ENCODE results near the gene TTC33. TPM values are rescaled to one million over a fixed set of nuclear protein-coding genes. Genes with fewer than 3 reads are reported as not detected.
"Not testable (repeated sequence)": the region's sequence is repeated elsewhere in the genome, so short reads cannot be mapped to it uniquely, and the experiment has no call there.

Gene TTC33
- total and polyA plus RNA-seq, 4 donors: 5.3 to 30.5 (median 7.8) TPM

DNA sequence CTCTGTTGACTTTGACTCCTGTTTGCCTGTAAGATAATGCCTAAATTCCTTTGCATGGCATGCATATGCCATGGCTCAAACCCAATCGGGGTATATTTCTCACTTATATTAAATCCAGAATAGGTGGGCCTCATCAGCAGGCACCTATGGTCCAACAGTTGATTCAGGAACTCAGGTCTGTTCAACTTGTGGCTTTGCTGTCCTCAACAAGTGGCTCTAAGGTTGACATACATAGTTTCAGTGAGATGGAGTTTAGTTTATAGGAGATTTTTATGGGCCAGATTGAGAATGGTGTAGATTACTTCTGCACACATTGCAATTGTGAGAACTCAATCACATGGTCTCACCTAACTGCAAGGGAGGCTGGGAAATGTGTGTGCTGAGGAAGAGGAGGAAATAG, 107.6 kb downstream of the TTC33 start:
- WGBS, 2 donors: 94 to 98% methylated on average over 1 of the region's 1 CpG
- no peak overlapping the region for H3K27ac ChIP-seq (ENCODE audit: low read depth in 1 of 2, low read length in 1 of 2)
- TF ChIP-seq, protein P1, sequence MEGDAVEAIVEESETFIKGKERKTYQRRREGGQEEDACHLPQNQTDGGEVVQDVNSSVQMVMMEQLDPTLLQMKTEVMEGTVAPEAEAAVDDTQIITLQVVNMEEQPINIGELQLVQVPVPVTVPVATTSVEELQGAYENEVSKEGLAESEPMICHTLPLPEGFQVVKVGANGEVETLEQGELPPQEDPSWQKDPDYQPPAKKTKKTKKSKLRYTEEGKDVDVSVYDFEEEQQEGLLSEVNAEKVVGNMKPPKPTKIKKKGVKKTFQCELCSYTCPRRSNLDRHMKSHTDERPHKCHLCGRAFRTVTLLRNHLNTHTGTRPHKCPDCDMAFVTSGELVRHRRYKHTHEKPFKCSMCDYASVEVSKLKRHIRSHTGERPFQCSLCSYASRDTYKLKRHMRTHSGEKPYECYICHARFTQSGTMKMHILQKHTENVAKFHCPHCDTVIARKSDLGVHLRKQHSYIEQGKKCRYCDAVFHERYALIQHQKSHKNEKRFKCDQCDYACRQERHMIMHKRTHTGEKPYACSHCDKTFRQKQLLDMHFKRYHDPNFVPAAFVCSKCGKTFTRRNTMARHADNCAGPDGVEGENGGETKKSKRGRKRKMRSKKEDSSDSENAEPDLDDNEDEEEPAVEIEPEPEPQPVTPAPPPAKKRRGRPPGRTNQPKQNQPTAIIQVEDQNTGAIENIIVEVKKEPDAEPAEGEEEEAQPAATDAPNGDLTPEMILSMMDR (IDR thresholded peaks at IDR 0.05; ENCODE audit: control extremely low read depth, extremely low read depth): no peak
- no peak for ATAC-seq (ENCODE audit: insufficient read depth, low FRiP score)
- H3K9ac ChIP-seq (ENCODE audit: insufficient read depth in 1 of 2, low read length in 2 of 2): no peak overlapping the region
- no peaks in the 10 kb centered on the region for H3K36me3 ChIP-seq (ENCODE audit: control insufficient read depth in 4 of 4, insufficient read depth in 4 of 4, low read length in 4 of 4)
- DNase-seq: no peak
- H3K27me3 ChIP-seq (ENCODE audit: control insufficient read depth in 3 of 3, insufficient read depth in 3 of 3, low read length in 2 of 3): no peaks in the 10 kb centered on the region
- no peaks in the 10 kb centered on the region for H3K4me1 ChIP-seq (ENCODE audit: control insufficient read depth in 5 of 5, insufficient read depth in 5 of 5, low read length in 5 of 5)
- H3K9me3 ChIP-seq (ENCODE audit: control insufficient read depth in 4 of 4, insufficient read depth in 3 of 4, low read length in 3 of 4): no peaks in the 10 kb centered on the region
- no peak overlapping the region for H3K4me3 ChIP-seq

DNA sequence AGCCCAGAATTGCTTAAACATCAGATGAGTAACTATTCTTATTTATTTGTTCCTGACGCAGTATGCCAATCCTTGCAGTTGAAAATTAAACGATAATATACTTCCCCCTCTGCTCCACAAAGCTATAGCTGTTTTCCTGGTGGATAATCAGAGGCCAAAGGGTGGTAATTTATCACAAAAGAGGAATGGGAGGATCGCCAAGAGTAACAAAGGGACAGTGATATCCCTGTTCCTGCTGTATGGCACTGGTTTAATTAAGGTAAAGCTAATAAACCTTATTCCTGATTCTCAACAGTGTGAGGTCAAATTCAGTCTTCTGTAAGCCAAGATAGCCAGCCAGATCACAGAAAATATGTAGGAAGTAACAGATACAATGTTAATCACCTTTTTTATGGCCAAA, 109.5 kb downstream of the TTC33 start:
- Histone ChIP-seq H3K9ac (ENCODE audit: insufficient read depth in 1 of 2, low read length in 2 of 2) (no peak overlapping the region), H3K4me1 (ENCODE audit: control insufficient read depth in 5 of 5, insufficient read depth in 5 of 5, low read length in 5 of 5) (no peaks in the 10 kb centered on the region), H3K36me3 (ENCODE audit: control insufficient read depth in 4 of 4, insufficient read depth in 4 of 4, low read length in 4 of 4) (no peaks in the 10 kb centered on the region), H3K27me3 (ENCODE audit: control insufficient read depth in 3 of 3, insufficient read depth in 3 of 3, low read length in 2 of 3) (no peaks in the 10 kb centered on the region), H3K4me3 (no peak overlapping the region), H3K27ac (ENCODE audit: low read depth in 1 of 2, low read length in 1 of 2) (no peak overlapping the region), H3K9me3 (ENCODE audit: control insufficient read depth in 4 of 4, insufficient read depth in 3 of 4, low read length in 3 of 4) (peaks cover 0 to 4% (median 0%) of the 10 kb centered on the region in 4 donors)
- no peak for ATAC-seq (ENCODE audit: insufficient read depth, low FRiP score)
- no peak for DNase-seq
- 70 to 72% methylated on average over 3 of the region's 3 CpGs for WGBS, 2 donors
- TF ChIP-seq, protein P1 (IDR thresholded peaks at IDR 0.05; ENCODE audit: control extremely low read depth, extremely low read depth): no peak

DNA sequence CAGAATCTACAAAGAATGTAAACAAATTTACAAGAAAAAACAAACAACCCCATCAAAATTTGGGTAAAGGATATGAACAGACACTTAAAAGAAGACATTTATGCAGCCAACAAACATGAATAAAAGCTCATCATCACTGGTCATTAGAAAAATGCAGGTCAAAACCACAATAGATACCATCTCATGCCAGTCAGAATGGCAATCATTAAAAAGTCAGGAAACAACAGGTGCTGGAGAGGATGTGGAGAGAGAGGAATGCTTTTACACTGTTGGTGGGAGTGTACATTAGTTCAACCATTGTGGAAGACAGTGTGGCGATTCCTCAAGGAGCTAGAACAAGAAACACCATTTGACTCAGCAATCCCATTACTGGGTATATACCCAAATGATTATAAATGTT, 116.2 kb downstream of the TTC33 start:
- H3K4me1 ChIP-seq (ENCODE audit: control insufficient read depth in 5 of 5, insufficient read depth in 5 of 5, low read length in 5 of 5); ATAC-seq (ENCODE audit: insufficient read depth, low FRiP score); H3K27me3 ChIP-seq (ENCODE audit: control insufficient read depth in 3 of 3, insufficient read depth in 3 of 3, low read length in 2 of 3); H3K4me3 ChIP-seq; DNase-seq; H3K36me3 ChIP-seq (ENCODE audit: control insufficient read depth in 4 of 4, insufficient read depth in 4 of 4, low read length in 4 of 4); H3K27ac ChIP-seq (ENCODE audit: low read depth in 1 of 2, low read length in 1 of 2); H3K9me3 ChIP-seq (ENCODE audit: control insufficient read depth in 4 of 4, insufficient read depth in 3 of 4, low read length in 3 of 4); H3K9ac ChIP-seq (ENCODE audit: insufficient read depth in 1 of 2, low read length in 2 of 2): not testable (repeated sequence)
- WGBS, 2 donors: 93 to 96% methylated on average over 1 of the region's 1 CpG

DNA sequence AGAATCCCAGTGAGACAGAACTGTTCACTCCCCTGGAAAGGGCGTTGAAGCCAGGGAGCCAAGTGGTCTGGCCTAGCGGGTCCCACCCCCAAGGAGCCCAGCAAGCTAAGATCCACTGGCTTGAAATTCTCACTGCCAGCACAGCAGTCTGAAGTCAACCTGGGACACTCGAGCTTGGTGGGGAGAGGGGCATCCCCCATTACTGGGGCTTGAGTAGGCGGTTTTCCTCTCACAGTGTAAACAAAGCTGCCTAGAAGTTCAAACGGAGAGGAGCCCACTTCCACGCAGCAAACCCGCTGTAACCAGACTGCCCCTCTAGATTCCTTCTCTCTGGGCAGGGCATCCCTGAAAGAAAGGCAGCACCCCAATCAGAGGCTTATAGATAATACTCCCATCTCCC, 121.2 kb downstream of the TTC33 start:
- ATAC-seq (ENCODE audit: insufficient read depth, low FRiP score): no peak
- H3K9me3 ChIP-seq (ENCODE audit: control insufficient read depth in 4 of 4, insufficient read depth in 3 of 4, low read length in 3 of 4): peaks cover 0 to 4% (median under 1%) of the 10 kb centered on the region in 4 donors
- no peak overlapping the region for H3K27ac ChIP-seq (ENCODE audit: low read depth in 1 of 2, low read length in 1 of 2)
- no peaks in the 10 kb centered on the region for H3K36me3 ChIP-seq (ENCODE audit: control insufficient read depth in 4 of 4, insufficient read depth in 4 of 4, low read length in 4 of 4)
- no peak overlapping the region for H3K4me3 ChIP-seq
- no peaks in the 10 kb centered on the region for H3K27me3 ChIP-seq (ENCODE audit: control insufficient read depth in 3 of 3, insufficient read depth in 3 of 3, low read length in 2 of 3)
- no peak for DNase-seq
- H3K4me1 ChIP-seq (ENCODE audit: control insufficient read depth in 5 of 5, insufficient read depth in 5 of 5, low read length in 5 of 5): no peaks in the 10 kb centered on the region
- TF ChIP-seq, protein P1 (IDR thresholded peaks at IDR 0.05; ENCODE audit: control extremely low read depth, extremely low read depth): no peak
- 78 to 91% methylated on average over 7 of the region's 7 CpGs for WGBS, 2 donors
- H3K9ac ChIP-seq (ENCODE audit: insufficient read depth in 1 of 2, low read length in 2 of 2): no peak overlapping the region
